Endothelial cell (in vitro differentiated cells): ENCODE data around the gene WWC2. TPM values are rescaled to one million over a fixed set of nuclear protein-coding genes. Genes with fewer than 3 reads are reported as not detected.
A peak's percentile ranks its signal among the peaks of the same experiment; 100 is the strongest.

ENCODE experiments used
- DNase-seq: peaks from one replicate; pipeline ENCODE4 v3.0.0; 2021; ENCODE audit warnings: low spot score
- H3K27ac Mint-ChIP-seq: one replicate; pipeline ENCODE4 v1.8.0; 2021; ENCODE audit warnings: mixed read lengths, inconsistent platforms; ENCODE audit not compliant: unreplicated experiment
- H3K27me3 Mint-ChIP-seq: one replicate; pipeline ENCODE4 v1.8.0; 2021; ENCODE audit warnings: mild to moderate bottlenecking, moderate library complexity, mixed read lengths, inconsistent platforms; ENCODE audit not compliant: unreplicated experiment
- H3K36me3 Mint-ChIP-seq: one replicate; pipeline ENCODE4 v1.8.0; 2021; ENCODE audit warnings: mild to moderate bottlenecking, low read depth, mixed read lengths, inconsistent platforms; ENCODE audit not compliant: unreplicated experiment
- H3K4me1 Mint-ChIP-seq: one replicate; pipeline ENCODE4 v1.8.0; 2021; ENCODE audit warnings: mild to moderate bottlenecking, mixed read lengths, inconsistent platforms; ENCODE audit not compliant: unreplicated experiment
- H3K4me3 Mint-ChIP-seq: one replicate; pipeline ENCODE4 v1.8.0; 2021; ENCODE audit warnings: mild to moderate bottlenecking, mixed read lengths, inconsistent platforms; ENCODE audit not compliant: unreplicated experiment
- H3K9me3 Mint-ChIP-seq: one replicate; pipeline ENCODE4 v1.8.0; 2021; ENCODE audit warnings: mixed read lengths, inconsistent platforms; ENCODE audit not compliant: unreplicated experiment
- total RNA-seq: library from RNA; stranded (reverse); fragmentation: NEBNext Ultra II Directional; extraction: Animal tissue kit (Norgen Biotek cat#: 25700); gene quantifications from one replicate; pipeline ENCODE4 v1.2.1, GENCODE V29; 2021; ENCODE audit not compliant: unreplicated experiment
- TF ChIP-seq, protein P1 (sequence below): fragments of 200-600 bp; sonication (generic); IDR thresholded peaks from one replicate; pipeline ENCODE4 v1.5.0; 2021; ENCODE audit warnings: antibody characterized with exemption; ENCODE audit not compliant: unreplicated experiment

Gene WWC2
- total RNA-seq, 1 donor from 2014 or later = 32.0 TPM

DNA sequence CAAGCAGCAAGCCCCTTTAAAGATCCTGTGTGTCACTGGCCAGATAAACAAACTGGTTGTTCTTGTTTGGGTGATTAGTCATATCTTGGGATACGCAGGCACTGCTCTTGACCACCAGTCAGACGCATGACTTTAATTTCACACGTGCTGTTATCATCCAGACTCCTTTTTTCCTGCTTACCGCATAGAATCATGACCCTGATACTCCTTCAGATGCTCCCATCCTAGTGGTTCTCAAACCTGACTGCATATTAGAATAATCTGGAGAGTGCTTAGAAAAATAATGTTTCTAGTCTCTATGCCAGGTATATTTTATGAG lies 142.2 kb downstream of the WWC2 start:
- Mint-ChIP-seq H3K27ac (peak overlapping the region; percentile 34), H3K36me3 (no peaks in the 10 kb centered on the region), H3K4me1 (peaks cover 16% of the 10 kb centered on the region), H3K27me3 (no peaks in the 10 kb centered on the region), H3K4me3 (no peak overlapping the region), H3K9me3 (no peaks in the 10 kb centered on the region)
- no peak for DNase-seq
- TF ChIP-seq, protein P1, sequence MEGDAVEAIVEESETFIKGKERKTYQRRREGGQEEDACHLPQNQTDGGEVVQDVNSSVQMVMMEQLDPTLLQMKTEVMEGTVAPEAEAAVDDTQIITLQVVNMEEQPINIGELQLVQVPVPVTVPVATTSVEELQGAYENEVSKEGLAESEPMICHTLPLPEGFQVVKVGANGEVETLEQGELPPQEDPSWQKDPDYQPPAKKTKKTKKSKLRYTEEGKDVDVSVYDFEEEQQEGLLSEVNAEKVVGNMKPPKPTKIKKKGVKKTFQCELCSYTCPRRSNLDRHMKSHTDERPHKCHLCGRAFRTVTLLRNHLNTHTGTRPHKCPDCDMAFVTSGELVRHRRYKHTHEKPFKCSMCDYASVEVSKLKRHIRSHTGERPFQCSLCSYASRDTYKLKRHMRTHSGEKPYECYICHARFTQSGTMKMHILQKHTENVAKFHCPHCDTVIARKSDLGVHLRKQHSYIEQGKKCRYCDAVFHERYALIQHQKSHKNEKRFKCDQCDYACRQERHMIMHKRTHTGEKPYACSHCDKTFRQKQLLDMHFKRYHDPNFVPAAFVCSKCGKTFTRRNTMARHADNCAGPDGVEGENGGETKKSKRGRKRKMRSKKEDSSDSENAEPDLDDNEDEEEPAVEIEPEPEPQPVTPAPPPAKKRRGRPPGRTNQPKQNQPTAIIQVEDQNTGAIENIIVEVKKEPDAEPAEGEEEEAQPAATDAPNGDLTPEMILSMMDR = no peak

DNA sequence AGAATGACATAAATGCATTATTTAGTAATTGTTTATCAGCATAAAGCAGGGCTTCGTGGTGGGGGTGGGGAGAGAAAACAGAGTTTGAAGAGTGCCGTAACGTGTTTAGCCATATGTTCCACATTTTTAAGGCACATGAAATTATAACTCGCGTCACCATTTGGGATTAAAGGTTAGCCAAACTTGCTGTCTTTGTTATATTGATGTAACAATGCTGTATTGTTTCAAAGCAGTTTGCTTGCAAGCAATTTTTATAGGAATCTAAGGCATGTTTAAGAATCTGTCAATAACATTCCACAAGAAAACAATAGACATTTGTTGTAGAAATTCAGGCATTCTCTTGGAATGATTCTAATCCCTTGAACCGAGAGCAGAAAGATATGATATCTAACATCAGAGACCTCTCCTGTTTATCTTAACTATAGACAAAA lies 142.7 kb downstream of the WWC2 start:
- no peak for DNase-seq
- Mint-ChIP-seq H3K4me1 (peaks cover 16% of the 10 kb centered on the region), H3K27ac (no peak overlapping the region), H3K9me3 (no peaks in the 10 kb centered on the region), H3K27me3 (no peaks in the 10 kb centered on the region), H3K36me3 (no peaks in the 10 kb centered on the region), H3K4me3 (no peak overlapping the region)
- TF ChIP-seq, protein P1 = no peak

DNA sequence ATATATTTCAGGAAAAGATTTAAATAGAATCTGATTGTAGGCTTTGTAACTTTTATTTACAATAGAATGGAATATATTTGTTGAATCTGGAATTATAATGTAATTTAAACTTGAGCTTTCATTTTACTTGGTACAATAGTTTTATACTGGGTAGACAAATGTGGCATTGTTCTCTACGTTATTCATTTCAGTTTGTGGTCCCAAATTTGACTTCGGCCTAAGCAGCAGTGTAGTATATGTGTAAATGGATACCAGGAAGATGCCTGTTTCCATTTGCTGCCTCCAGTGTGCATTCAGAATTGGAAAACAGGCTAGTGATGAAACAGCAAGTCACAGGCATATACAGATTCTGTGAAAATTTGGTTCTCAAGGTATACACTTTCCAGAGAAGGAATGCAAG lies 143.2 kb downstream of the WWC2 start:
- Mint-ChIP-seq H3K4me3 (no peak overlapping the region), H3K9me3 (no peaks in the 10 kb centered on the region), H3K27me3 (no peaks in the 10 kb centered on the region), H3K36me3 (no peaks in the 10 kb centered on the region), H3K4me1 (peaks cover 16% of the 10 kb centered on the region), H3K27ac (no peak overlapping the region)
- no peak for DNase-seq
- TF ChIP-seq, protein P1 = no peak

DNA sequence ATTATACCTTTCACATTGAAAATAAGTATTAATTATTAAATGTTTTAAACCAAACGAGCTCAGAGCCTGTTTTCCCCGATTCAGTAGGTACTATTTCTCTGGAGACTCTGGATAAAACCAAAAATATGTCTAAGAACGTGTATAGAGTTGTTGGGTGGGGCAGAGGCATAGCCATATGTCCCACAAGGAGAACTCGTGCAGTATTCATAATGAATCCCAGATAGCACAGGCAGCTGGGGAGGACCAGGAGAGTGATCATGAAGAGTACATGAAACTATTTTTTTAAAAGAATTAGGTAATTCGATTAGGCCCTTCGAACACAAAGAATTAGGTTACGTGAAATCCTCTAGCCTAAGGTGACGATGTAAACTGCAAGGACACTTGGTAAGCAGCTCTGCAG lies 145.0 kb downstream of the WWC2 start:
- TF ChIP-seq, protein P1 = no peak
- Mint-ChIP-seq H3K9me3 (no peaks in the 10 kb centered on the region), H3K4me1 (peaks cover 16% of the 10 kb centered on the region), H3K36me3 (no peaks in the 10 kb centered on the region), H3K27ac (no peak overlapping the region), H3K27me3 (no peaks in the 10 kb centered on the region), H3K4me3 (no peak overlapping the region)
- no peak for DNase-seq

DNA sequence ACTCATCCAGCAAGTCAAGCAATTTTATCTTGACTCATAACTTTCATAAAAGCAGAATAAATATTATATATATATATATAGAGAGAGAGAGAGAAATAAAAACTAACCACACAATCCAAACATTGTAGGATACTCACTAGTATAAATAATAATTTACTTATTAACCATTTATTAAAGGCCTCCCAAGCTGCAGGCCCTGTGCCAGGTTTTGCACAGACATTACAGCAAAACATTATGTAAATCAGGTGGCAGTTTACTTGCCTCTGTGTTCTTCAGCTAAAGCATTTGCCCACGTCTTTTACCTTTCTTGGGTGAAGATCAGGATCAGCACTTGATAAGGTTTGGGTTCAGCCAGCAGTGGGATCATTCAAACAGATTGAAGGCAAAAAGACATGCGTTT lies 145.4 kb downstream of the WWC2 start:
- no peak for DNase-seq
- H3K36me3 Mint-ChIP-seq = no peaks in the 10 kb centered on the region
- H3K4me3 Mint-ChIP-seq = no peak overlapping the region
- H3K27ac Mint-ChIP-seq = no peak overlapping the region
- H3K9me3 Mint-ChIP-seq = no peaks in the 10 kb centered on the region
- peaks cover 14% of the 10 kb centered on the region for H3K4me1 Mint-ChIP-seq
- TF ChIP-seq, protein P1 = no peak
- H3K27me3 Mint-ChIP-seq = no peaks in the 10 kb centered on the region
